ENCODE results near the gene NR3C2. TPM values are rescaled to one million over a fixed set of nuclear protein-coding genes. Genes with fewer than 3 reads are reported as not detected.

The NR3C2 gene
- total and polyA plus RNA-seq, 4 donors = 2.0 to 11.5 (median 3.2) TPM

GRCh38 chr4:148437439-148437838 is 4.8 kb downstream of the NR3C2 start (continued):
- no peak for TF ChIP-seq CTCF (IDR thresholded peaks at IDR 0.05; ENCODE audit: low read depth, low read length, missing input control)

GRCh38 chr4:148436512-148436911 is 5.7 kb downstream of the NR3C2 start:
- no peaks in the 10 kb centered on the region for H3K27me3 ChIP-seq (ENCODE audit: control insufficient read depth in 4 of 4, insufficient read depth in 4 of 4, low read length in 3 of 4)
- no peak overlapping the region for H3K4me3 ChIP-seq (ENCODE audit: low read depth in 1 of 3, low read length in 3 of 3)
- H3K36me3 ChIP-seq (ENCODE audit: control insufficient read depth in 4 of 4, insufficient read depth in 3 of 4, low read depth in 1 of 4, low read length in 3 of 4) = no peaks in the 10 kb centered on the region
- peaks cover 7 to 60% (median 42%) of the 10 kb centered on the region in 4 donors for H3K4me1 ChIP-seq (ENCODE audit: control insufficient read depth in 4 of 4, insufficient read depth in 4 of 4, low read length in 3 of 4)
- WGBS = 82% methylated on average over 7 of the region's 7 CpGs
- no peak overlapping the region for H3K9ac ChIP-seq (ENCODE audit: low read depth in 1 of 2, low read length in 2 of 2)
- no peak for DNase-seq (ENCODE audit: low spot score)
- no peak overlapping the region for H3K27ac ChIP-seq (ENCODE audit: low read depth in 1 of 2, low read length in 2 of 2)
- H3K9me3 ChIP-seq (ENCODE audit: control insufficient read depth in 4 of 4, low read length in 3 of 4) = no peaks in the 10 kb centered on the region
- TF ChIP-seq REST (IDR thresholded peaks at IDR 0.05) (no peak), HNF4A (conservative IDR thresholded peaks at IDR 0.05) (no peak), FOXA1 (IDR thresholded peaks at IDR 0.05) (no peak), HNF4G (IDR thresholded peaks at IDR 0.05) (no peak), ZBTB33 (IDR thresholded peaks at IDR 0.05) (no peak), ATF3 (IDR thresholded peaks at IDR 0.05) (no peak), CTCF (IDR thresholded peaks at IDR 0.05; ENCODE audit: low read depth, low read length, missing input control) (no peak), EGR1 (IDR thresholded peaks at IDR 0.05; ENCODE audit: low read depth in 2 of 2) (no peak)
